WERI-Rb-1 (cell line): ENCODE results near the gene GRID1.

ENCODE experiments used
- DNase-seq: peaks from one replicate; pipeline ENCODE4 v3.0.0-alpha.2; 2020
- H3K27ac ChIP-seq: fragments of 250-450 bp; sonication (Bioruptor Pico); 2 replicates; pipeline ENCODE4 v1.5.1; 2020; ENCODE audit warnings: mild to moderate bottlenecking, moderate library complexity
- H3K27me3 ChIP-seq: fragments of 250-450 bp; sonication (Bioruptor Pico); 2 replicates; pipeline ENCODE4 v1.5.1; 2021; ENCODE audit warnings: mild to moderate bottlenecking, low read depth, moderate library complexity; ENCODE audit not compliant: insufficient read depth, severe bottlenecking
- H3K36me3 ChIP-seq: fragments of 250-450 bp; sonication (Bioruptor Pico); 2 replicates; pipeline ENCODE4 v1.5.1; 2020; ENCODE audit warnings: mild to moderate bottlenecking, moderate library complexity
- H3K4me3 ChIP-seq: 2 replicates; pipeline ENCODE4 v1.5.1; 2011; ENCODE audit warnings: low read depth, mild to moderate bottlenecking, control low read depth, low read length
- H3K9me3 ChIP-seq: fragments of 250-450 bp; sonication (Bioruptor Pico); 2 replicates; pipeline ENCODE4 v1.5.1; 2021; ENCODE audit warnings: mild to moderate bottlenecking, moderate library complexity; ENCODE audit not compliant: severe bottlenecking
- CTCF ChIP-seq: IDR thresholded peaks from 2 replicates; pipeline ENCODE4 v1.5.1; 2011; ENCODE audit warnings: low read depth, mild to moderate bottlenecking, control low read depth, inconsistent platforms, low read length

The GRID1 gene

DNA sequence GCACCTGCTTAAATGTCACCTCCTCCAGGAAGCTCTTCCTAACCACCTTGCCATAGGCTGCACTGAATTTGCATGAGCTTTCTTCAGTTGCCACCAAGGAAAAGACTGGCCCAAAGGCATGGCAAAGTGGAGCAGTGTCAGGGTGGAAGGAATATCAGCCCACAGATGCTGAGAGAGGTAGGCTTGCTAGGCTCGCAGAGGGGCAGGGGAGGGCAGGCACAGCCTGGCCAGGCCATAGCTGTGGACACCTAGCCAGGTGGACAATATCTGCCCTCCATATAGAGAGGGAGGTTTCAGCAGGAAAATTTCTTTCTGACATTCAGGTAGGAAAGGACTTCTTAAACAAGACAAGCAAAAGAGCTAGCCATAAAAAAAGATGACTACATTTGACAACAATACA lies 166.3 kb downstream of the GRID1 start:
- no peak for TF ChIP-seq CTCF
- H3K9me3 ChIP-seq: no peaks in the 10 kb centered on the region
- no peak overlapping the region for H3K27ac ChIP-seq

DNA sequence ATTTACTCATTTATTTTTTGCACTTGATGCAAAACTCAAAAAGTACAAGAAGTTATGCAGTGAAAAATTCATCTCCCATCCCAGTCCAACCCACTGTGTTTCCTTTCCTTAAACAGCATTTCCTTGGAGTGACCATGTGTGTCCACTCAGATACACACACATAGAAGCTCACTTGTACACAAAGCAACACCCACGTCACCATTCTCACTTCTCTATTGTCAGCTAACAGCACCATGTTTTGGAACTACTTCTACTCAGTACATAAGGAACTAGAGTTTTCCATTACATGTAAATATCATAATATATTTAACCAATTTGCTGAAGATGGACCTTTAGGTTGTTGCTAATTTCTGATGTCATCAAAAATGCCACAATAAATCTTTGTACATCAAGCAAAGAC lies 167.6 kb downstream of the GRID1 start:
- no peak for TF ChIP-seq CTCF
- no peaks in the 10 kb centered on the region for H3K27me3 ChIP-seq

More for the DNA sequence above, 166.3 kb downstream of the GRID1 start:
- Histone ChIP-seq H3K36me3 (no peaks in the 10 kb centered on the region), H3K27me3 (no peaks in the 10 kb centered on the region), H3K4me3 (no peak overlapping the region)
- no peak for DNase-seq

DNA sequence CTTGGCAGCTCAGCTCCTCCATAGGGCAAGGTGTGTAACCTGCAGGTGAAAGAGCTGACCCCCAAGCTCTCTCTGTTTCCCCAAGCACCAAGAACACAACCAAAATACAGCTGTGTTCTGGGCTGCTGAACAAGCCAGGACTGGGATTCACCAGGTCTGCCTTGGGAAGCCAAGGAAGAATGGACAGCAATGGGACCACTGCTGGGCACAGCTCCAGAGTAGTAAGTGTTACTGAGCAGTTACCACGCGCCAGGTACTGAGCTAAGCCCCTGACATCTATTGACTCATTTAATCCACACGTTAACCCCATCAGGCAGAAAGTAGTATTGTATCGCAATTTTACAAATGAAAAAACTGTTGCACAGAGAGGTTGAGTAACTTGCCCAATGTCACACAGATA lies 168.3 kb downstream of the GRID1 start:
- Histone ChIP-seq H3K27ac (no peak overlapping the region), H3K4me3 (no peak overlapping the region), H3K36me3 (no peaks in the 10 kb centered on the region), H3K9me3 (no peaks in the 10 kb centered on the region), H3K27me3 (no peaks in the 10 kb centered on the region)
- DNase-seq: no peak
- no peak for TF ChIP-seq CTCF

More for the DNA sequence above, 167.6 kb downstream of the GRID1 start:
- H3K9me3 ChIP-seq: no peaks in the 10 kb centered on the region
- no peak overlapping the region for H3K27ac ChIP-seq
- no peak overlapping the region for H3K4me3 ChIP-seq
- no peaks in the 10 kb centered on the region for H3K36me3 ChIP-seq
- DNase-seq: no peak

GRCh38 chr10:86197166-86197790 lies 169.3 kb downstream of the GRID1 start:
- no peaks in the 10 kb centered on the region for H3K36me3 ChIP-seq
- no peaks in the 10 kb centered on the region for H3K27me3 ChIP-seq
- DNase-seq: no peak
- H3K4me3 ChIP-seq: no peak overlapping the region
- TF ChIP-seq CTCF: no peak
- H3K27ac ChIP-seq: no peak overlapping the region
- no peaks in the 10 kb centered on the region for H3K9me3 ChIP-seq

DNA sequence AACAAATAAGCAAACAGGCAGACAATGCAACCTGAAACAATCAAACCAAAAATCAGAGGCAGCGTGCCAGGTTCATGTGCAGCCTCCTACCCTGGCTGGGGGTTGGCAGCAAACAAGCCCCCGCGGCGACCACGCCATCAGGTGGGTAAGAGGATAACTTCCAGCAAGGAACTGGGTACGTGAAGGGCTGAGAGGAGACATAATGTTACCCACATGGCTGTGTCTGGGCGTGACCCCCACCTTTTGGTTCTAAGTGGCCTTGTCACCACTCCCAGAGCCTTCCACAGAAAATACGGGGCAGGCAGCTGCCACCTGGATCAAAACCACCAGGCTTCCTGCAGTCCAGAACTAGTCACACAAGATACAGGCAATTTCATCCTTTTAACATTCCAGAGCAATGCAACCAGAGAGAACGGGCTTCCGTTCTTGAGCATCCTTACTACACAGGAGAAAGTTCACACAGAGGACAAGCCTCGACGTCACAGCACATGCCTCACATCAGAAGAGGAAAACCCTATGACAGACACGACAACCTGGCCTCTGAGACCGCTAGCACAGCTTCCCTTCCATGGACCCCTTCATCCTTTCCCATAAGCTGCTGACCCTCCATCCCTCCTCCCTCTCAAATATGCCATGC lies 171.0 kb downstream of the GRID1 start:
- no peak for DNase-seq
- Histone ChIP-seq H3K4me3 (no peak overlapping the region), H3K9me3 (no peaks in the 10 kb centered on the region), H3K27me3 (no peaks in the 10 kb centered on the region), H3K36me3 (no peaks in the 10 kb centered on the region), H3K27ac (no peak overlapping the region)
- TF ChIP-seq CTCF: no peak

DNA sequence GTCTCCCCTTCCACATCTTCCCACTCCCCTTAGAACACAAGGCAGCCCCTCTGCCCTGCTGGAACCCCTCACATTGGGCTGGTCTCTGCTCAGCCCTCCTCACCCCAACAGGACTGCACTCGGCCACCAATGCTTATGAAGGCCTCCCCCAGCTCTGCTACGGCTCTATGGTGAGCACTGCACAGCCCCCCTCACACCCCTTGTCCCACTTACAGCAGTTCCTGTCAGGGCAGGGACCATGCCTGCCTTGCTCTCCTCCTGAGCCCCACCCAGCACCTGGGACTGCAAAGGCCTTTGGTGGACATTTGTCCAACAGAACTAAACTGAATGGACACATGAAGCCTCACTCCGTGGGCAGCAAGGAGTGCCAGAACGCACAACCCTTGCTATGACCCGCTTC lies 171.9 kb downstream of the GRID1 start:
- H3K27me3 ChIP-seq: no peaks in the 10 kb centered on the region
- TF ChIP-seq CTCF: no peak
- DNase-seq: no peak
- H3K36me3 ChIP-seq: no peaks in the 10 kb centered on the region
- no peak overlapping the region for H3K4me3 ChIP-seq
- H3K27ac ChIP-seq: no peak overlapping the region
- H3K9me3 ChIP-seq: no peaks in the 10 kb centered on the region
